Body of pancreas (tissue), 4 donors: ENCODE results near the gene SLC6A3. TPM values are rescaled to one million over a fixed set of nuclear protein-coding genes. Genes with fewer than 3 reads are reported as not detected.

Experiments
- ATAC-seq: fragments of 150-250 bp; one replicate; pipeline ENCODE4 v1.9.1; 2016
- DNase-seq, 4 donors: peaks; one replicate each; pipeline ENCODE4 v3.0.0-alpha.2; 2019
- H3K27ac ChIP-seq, 4 donors: fragments of 200-600 bp; sonication (generic); 1 replicate in 3 of 4; 2 replicates in 1 of 4; pipeline versions ENCODE4 v1.5.1 to v1.6.1; 2016 to 2019; ENCODE audit warnings: mild to moderate bottlenecking in 1 of 4, mixed read lengths in 1 of 4, moderate library complexity in 1 of 4
- H3K27me3 ChIP-seq, 2 donors: fragments of 200-600 bp; sonication (generic); one replicate each; pipeline ENCODE4 v1.6.0; 2016; ENCODE audit warnings: mild to moderate bottlenecking in 1 of 2
- H3K36me3 ChIP-seq, 2 donors: fragments of 200-600 bp; sonication (generic); replicated peaks in 1 of 2; 2 replicates each; pipeline ENCODE4 v1.5.1; 2016; ENCODE audit warnings: low read depth in 2 of 2; ENCODE audit not compliant: insufficient read depth in 1 of 2
- H3K4me1 ChIP-seq: fragments of 200-600 bp; sonication (generic); one replicate; pipeline ENCODE4 v1.6.0; 2016
- H3K4me3 ChIP-seq, 2 donors: fragments of 200-600 bp; sonication (generic); 1 replicate in 1 of 2; 2 replicates in 1 of 2; pipeline ENCODE4 v1.5.1; 2016 to 2019
- H3K9me3 ChIP-seq, 3 donors: fragments of 200-600 bp; sonication (generic); 1 replicate in 2 of 3; 2 replicates in 1 of 3; pipeline ENCODE4 v1.5.1; 2016
- CTCF ChIP-seq, 7 experiments: fragments of 450-650 bp in 4 of 7; fragments of 200-600 bp in 3 of 7; sonication (generic) in 3 of 7; IDR thresholded peaks; one replicate each; pipeline ENCODE4 v1.5.1; 2016 to 2019; ENCODE audit warnings: antibody characterized with exemption in 7 of 7
- POLR2A ChIP-seq, 3 donors: fragments of 450-650 bp; IDR thresholded peaks; one replicate each; pipeline ENCODE4 v1.6.1; 2016; ENCODE audit warnings: antibody characterized with exemption in 3 of 3, mild to moderate bottlenecking in 2 of 3
- WGBS, 2 donors: methylation state at CpG; one replicate each; pipeline ENCODE4 v1.1.5; 2017; 5-methylcytosine and 5-hydroxymethylcytosine counted together
- intact Hi-C: fragments of 100-400 bp; cut with DNase I; formaldehyde crosslinking; loops from one replicate; pipeline ENCODE4 v1.15.1; 2023
- total RNA-seq, 2 donors: library from RNA; depleted of rRNA; stranded (reverse); fragments of >200 nt; gene quantifications; one replicate each; pipeline ENCODE4 v1.1.0, GENCODE V29; 2016

SLC6A3 gene
- total RNA-seq, 2 donors from 2014 or later = not detected

GRCh38 chr5:1392801-1393565, 52.3 kb downstream of the SLC6A3 start:
- ATAC-seq (no peak), DNase-seq (no peak)
- TF ChIP-seq POLR2A (IDR thresholded peaks at IDR 0.05) (no peak), CTCF (IDR thresholded peaks at IDR 0.05) (no peak)
- H3K27me3 ChIP-seq = peaks cover 0 to 4% of the 10 kb centered on the region in 2 donors
- H3K4me1 ChIP-seq = no peaks in the 10 kb centered on the region
- WGBS, 2 donors = 46 to 51% methylated on average over 13 to 22 of the region's 22 CpGs
- no peak overlapping the region for H3K4me3 ChIP-seq
- no peaks in the 10 kb centered on the region for H3K36me3 ChIP-seq
- no peaks in the 10 kb centered on the region for H3K9me3 ChIP-seq
- no peak overlapping the region for H3K27ac ChIP-seq
- intact Hi-C loops = no loop called here

- intact Hi-C loops = no loop called here
- Histone ChIP-seq H3K27ac (no peak overlapping the region), H3K9me3 (no peaks in the 10 kb centered on the region), H3K4me1 (no peaks in the 10 kb centered on the region), H3K36me3 (no peaks in the 10 kb centered on the region), H3K4me3 (no peak overlapping the region), H3K27me3 (peaks cover 0 to 4% of the 10 kb centered on the region in 2 donors)
- ATAC-seq = no peak
- TF ChIP-seq POLR2A (IDR thresholded peaks at IDR 0.05) (no peak), CTCF (IDR thresholded peaks at IDR 0.05) (no peak)
- WGBS, 2 donors = 54 to 56% methylated on average over 8 to 11 of the region's 11 CpGs
- DNase-seq = no peak
These were observed 53.0 kb downstream of the SLC6A3 start for GRCh38 chr5:1392261-1392660.

- no peak for ATAC-seq
- WGBS, 2 donors = 24 to 58% methylated on average over 3 to 11 of the region's 11 CpGs
These were observed 53.5 kb downstream of the SLC6A3 start for GRCh38 chr5:1391691-1392090.

GRCh38 chr5:1390861-1391600, 54.2 kb downstream of the SLC6A3 start:
- no peaks in the 10 kb centered on the region for H3K9me3 ChIP-seq
- no peak overlapping the region for H3K4me3 ChIP-seq
- WGBS, 2 donors = 50 to 67% methylated on average over 7 to 18 of the region's 21 CpGs
- intact Hi-C loops = no loop called here
- no peaks in the 10 kb centered on the region for H3K36me3 ChIP-seq
- H3K27me3 ChIP-seq = peaks cover 0 to 4% of the 10 kb centered on the region in 2 donors
- H3K27ac ChIP-seq = no peak overlapping the region
- TF ChIP-seq POLR2A (IDR thresholded peaks at IDR 0.05) (no peak), CTCF (IDR thresholded peaks at IDR 0.05) (no peak)
- peaks cover 7% of the 10 kb centered on the region for H3K4me1 ChIP-seq
- DNase-seq (no peak), ATAC-seq (no peak)

More at GRCh38 chr5:1391691-1392090, 53.5 kb downstream of the SLC6A3 start:
- H3K27me3 ChIP-seq = peaks cover 0 to 4% of the 10 kb centered on the region in 2 donors
- no peak overlapping the region for H3K4me3 ChIP-seq
- intact Hi-C loops = no loop called here
- H3K9me3 ChIP-seq = no peaks in the 10 kb centered on the region
- H3K36me3 ChIP-seq = no peaks in the 10 kb centered on the region
- TF ChIP-seq CTCF (IDR thresholded peaks at IDR 0.05) (no peak), POLR2A (IDR thresholded peaks at IDR 0.05) (no peak)
- H3K27ac ChIP-seq = no peak overlapping the region
- DNase-seq = no peak
- H3K4me1 ChIP-seq = peaks cover 2% of the 10 kb centered on the region
